ENCODE measurements around the gene LENG1.
"Not testable (repeated sequence)": the region's sequence is repeated elsewhere in the genome, so short reads cannot be mapped to it uniquely, and the experiment has no call there.

LENG1 gene

DNA sequence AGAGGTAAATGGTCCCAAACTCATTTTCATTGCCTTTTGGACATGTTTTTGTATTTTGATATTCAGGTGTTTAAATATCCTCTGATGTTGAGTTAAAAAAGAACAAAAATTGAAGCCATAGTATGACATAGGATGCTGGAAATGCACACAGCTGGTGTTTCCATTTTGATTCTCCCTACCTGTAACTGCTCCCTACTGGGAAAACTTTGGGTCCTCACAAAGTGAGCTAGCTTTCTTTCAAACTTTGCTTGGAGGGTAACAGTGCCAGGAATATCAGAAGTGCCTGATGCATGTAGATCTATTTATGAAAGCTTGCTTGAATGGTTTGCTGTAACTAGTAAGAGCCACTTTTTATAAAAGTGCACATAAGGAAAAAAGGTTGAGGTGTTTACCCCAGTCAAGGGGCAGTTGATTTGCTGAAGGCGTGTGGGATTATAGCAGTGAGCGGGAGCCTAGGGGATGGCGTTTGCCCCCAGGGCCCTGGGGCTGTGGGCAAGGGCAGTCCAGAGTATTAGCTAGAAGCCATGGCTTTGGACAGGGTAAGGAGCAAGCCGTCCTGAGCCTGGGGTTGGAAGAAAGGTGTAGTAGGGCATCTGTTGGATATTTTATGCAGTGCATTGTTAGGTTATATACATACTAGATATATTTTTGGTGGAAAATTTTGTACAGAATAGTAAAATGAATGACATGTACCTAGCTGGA lies 45.4 kb upstream of the LENG1 start:
- no peak for DNase-seq (ENCODE audit: low read depth)
- TF ChIP-seq, protein P1, sequence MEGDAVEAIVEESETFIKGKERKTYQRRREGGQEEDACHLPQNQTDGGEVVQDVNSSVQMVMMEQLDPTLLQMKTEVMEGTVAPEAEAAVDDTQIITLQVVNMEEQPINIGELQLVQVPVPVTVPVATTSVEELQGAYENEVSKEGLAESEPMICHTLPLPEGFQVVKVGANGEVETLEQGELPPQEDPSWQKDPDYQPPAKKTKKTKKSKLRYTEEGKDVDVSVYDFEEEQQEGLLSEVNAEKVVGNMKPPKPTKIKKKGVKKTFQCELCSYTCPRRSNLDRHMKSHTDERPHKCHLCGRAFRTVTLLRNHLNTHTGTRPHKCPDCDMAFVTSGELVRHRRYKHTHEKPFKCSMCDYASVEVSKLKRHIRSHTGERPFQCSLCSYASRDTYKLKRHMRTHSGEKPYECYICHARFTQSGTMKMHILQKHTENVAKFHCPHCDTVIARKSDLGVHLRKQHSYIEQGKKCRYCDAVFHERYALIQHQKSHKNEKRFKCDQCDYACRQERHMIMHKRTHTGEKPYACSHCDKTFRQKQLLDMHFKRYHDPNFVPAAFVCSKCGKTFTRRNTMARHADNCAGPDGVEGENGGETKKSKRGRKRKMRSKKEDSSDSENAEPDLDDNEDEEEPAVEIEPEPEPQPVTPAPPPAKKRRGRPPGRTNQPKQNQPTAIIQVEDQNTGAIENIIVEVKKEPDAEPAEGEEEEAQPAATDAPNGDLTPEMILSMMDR (IDR thresholded peaks at IDR 0.05; ENCODE audit: control insufficient read depth, extremely low read depth, insufficient read depth): no peak
- H3K4me3 ChIP-seq (ENCODE audit: low read depth, low read length): no peak overlapping the region

DNA sequence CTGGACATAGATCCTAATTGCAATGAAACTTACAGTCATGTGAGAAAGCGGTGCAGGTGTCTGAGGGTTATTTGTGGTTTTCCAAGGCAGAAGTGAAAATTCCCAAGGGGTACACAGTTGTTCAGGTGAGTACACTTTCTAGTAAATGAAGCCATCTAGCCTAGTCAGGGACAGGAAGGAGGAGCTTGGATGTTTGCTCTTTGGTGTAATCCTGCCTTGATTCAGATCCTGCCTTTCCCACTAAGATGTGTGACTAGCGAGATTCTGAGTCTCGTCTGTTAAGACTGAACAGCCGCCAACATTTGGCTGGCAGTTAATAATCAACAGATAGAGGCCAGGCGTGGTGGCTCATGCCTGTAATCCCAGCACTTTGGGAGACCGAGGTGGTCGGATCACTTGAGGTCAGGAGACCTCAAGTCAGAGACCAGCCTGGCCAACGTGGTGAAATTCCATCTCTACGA lies 43.7 kb upstream of the LENG1 start:
- peak; percentile 68 for DNase-seq (ENCODE audit: low read depth)
- TF ChIP-seq, protein P1 (IDR thresholded peaks at IDR 0.05; ENCODE audit: control insufficient read depth, extremely low read depth, insufficient read depth): no peak
- H3K4me3 ChIP-seq (ENCODE audit: low read depth, low read length): peak overlapping the region; percentile 72

DNA sequence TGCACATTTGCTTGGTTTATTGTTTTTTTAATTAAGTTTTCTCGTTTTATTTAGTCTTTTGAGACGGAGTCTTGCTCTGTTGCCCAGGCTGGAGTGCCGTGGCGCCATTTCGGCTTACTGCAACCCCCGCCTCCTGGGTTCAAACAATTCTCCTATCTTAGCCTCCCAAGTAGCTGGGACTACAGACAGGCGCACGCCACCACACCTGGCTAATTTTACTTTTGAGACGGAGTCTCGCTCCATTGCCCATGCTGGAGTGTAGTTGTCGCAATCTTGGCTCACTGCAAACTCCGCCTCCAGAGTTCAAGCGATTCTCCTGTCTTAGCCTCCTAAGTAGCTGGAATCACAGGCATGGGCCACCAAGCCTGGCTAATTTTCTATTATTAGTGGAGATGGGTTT lies 42.5 kb upstream of the LENG1 start:
- TF ChIP-seq, protein P1 (IDR thresholded peaks at IDR 0.05; ENCODE audit: control insufficient read depth, extremely low read depth, insufficient read depth): no peak
- peak overlapping the region; percentile 72 for H3K4me3 ChIP-seq (ENCODE audit: low read depth, low read length)
- DNase-seq (ENCODE audit: low read depth): no peak

DNA sequence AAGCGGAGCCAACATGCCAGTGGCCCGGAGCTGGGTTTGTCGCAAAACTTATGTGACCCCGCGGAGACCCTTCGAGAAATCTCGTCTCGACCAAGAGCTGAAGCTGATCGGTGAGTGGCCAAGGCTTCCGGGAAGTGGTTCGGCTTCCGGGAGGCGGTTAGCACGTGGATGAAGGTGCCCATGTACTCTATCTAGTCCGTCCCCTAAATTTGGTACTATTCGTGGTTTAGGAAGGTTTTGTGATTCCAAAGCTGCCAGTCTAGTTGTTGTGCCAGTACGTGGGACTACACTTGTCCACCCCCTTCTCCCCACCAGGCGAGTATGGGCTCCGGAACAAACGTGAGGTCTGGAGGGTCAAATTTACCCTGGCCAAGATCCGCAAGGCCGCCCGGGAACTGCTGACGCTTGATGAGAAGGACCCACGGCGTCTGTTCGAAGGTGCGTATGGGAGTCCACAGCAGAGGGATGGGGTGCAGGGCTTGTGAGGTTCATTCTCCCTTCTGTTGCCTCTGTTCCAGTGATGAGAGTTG lies 41.7 kb upstream of the LENG1 start:
- no peak for DNase-seq (ENCODE audit: low read depth)
- peak overlapping the region; percentile 72 for H3K4me3 ChIP-seq (ENCODE audit: low read depth, low read length)
- TF ChIP-seq, protein P1 (IDR thresholded peaks at IDR 0.05; ENCODE audit: control insufficient read depth, extremely low read depth, insufficient read depth): no peak

DNA sequence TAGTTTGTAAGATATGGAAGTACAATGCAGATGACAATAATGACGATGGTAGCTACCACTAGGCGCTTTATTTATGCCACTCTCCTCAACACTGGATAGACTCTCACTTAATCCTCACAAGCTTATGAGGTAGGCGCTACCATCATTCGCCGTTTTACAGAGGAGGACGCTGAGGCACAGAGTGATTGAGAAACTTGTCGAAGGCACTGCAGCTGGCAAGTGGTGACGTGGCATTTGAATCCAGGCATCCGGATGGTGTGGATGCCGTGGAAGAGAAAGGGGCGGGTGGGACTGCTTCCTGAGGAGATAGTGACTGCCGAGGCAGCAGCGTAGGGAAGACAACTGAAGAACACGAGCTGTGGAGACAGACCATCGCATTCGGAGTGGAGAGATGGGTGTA lies 39.9 kb upstream of the LENG1 start:
- TF ChIP-seq, protein P1 (IDR thresholded peaks at IDR 0.05; ENCODE audit: control insufficient read depth, extremely low read depth, insufficient read depth): no peak
- no peak for DNase-seq (ENCODE audit: low read depth)
- H3K4me3 ChIP-seq (ENCODE audit: low read depth, low read length): no peak overlapping the region

DNA sequence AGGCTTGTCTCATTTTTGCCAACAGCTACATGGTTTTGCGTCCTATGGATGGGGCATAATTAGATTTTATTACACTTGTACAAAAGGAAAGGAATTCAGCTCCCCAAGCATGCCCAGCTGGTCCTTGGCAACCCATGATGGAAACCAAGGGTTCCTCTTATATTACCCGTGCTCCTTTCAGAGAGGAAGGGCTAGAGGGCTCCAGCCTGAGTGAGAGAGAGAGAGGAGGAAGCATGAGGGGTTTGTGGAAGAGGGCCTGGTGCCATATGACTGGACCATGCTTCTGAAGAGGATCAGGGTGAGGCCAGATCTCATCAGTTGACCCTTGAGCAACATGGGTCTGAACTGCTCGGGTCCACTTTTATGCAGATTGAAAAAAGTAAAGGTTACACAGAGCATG lies 37.6 kb upstream of the LENG1 start:
- TF ChIP-seq, protein P1 (IDR thresholded peaks at IDR 0.05; ENCODE audit: control insufficient read depth, extremely low read depth, insufficient read depth): no peak
- no peak for DNase-seq (ENCODE audit: low read depth)
- H3K4me3 ChIP-seq (ENCODE audit: low read depth, low read length): no peak overlapping the region

DNA sequence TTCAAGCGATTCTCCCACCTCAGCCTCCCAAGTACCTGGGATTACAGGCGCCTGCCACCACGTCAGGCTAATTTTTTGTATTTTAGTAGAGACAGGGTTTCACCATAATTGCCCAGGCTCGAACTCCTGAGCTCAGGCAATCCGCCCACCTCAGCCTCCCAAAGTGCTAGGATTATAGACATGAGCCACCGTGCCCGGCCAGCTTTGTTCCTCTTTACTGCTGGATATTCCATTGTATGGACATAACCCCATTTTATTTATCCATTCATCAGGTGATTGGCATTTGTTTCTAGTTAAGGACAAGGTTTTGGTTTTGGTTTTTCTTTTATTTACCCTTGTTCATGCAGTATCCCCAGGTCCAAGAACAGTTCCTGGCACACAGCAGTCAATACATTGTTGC lies 37.0 kb upstream of the LENG1 start:
- H3K4me3 ChIP-seq (ENCODE audit: low read depth, low read length): no peak overlapping the region
- TF ChIP-seq, protein P1 (IDR thresholded peaks at IDR 0.05; ENCODE audit: control insufficient read depth, extremely low read depth, insufficient read depth): no peak
- no peak for DNase-seq (ENCODE audit: low read depth)

DNA sequence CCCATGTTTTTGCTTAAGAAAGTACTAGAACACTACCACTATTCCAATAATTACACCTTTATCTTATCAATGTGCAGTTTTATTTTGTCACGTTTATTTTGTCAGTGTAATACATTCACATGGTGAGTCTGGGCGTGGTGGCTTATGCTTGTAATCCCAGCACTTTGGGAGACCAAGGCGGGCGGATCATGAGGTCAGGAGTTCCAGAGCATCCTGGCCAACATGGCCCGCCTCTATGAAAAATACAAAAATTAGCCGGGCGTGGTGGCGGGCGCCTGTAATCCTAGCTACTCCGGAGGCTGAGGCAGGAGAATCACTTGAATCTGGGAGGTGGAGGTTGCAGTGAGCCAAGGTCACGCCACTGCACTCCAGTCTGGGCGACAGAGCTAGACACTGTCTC lies 34.9 kb upstream of the LENG1 start:
- DNase-seq (ENCODE audit: low read depth); H3K4me3 ChIP-seq (ENCODE audit: low read depth, low read length): not testable (repeated sequence)
